Smooth muscle cell (in vitro differentiated cells): ENCODE data around the gene FGGY. TPM values are rescaled to one million over a fixed set of nuclear protein-coding genes. Genes with fewer than 3 reads are reported as not detected.
A peak's percentile ranks its signal among the peaks of the same experiment; 100 is the strongest.

ENCODE experiments used
- DNase-seq: peaks from one replicate; lab custom pipeline; 2025; ENCODE audit not compliant: unreplicated experiment; lab: John Stamatoyannopoulos, UW
- H2AFZ ChIP-seq: fragments of 200-600 bp; sonication (generic); 2 replicates; pipeline ENCODE4 v1.6.0; 2016; ENCODE audit warnings: antibody characterized with exemption, low read depth, mild to moderate bottlenecking
- H3F3A ChIP-seq: fragments of 200-600 bp; sonication (generic); 2 replicates; pipeline ENCODE4 v1.6.0; 2017; ENCODE audit warnings: antibody characterized with exemption, low read depth
- H3K27ac ChIP-seq: fragments of 200-600 bp; sonication (generic); 2 replicates; pipeline ENCODE4 v1.5.1; 2016; ENCODE audit warnings: low read depth, mild to moderate bottlenecking
- H3K27me3 ChIP-seq: fragments of 200-600 bp; sonication (generic); 2 replicates; pipeline ENCODE4 v1.6.1; 2016; ENCODE audit warnings: low read depth, mild to moderate bottlenecking
- H3K36me3 ChIP-seq: fragments of 200-600 bp; sonication (generic); 2 replicates; pipeline ENCODE4 v1.5.1; 2016; ENCODE audit warnings: low read depth
- H3K4me1 ChIP-seq: fragments of 200-600 bp; sonication (generic); 2 replicates; pipeline ENCODE4 v1.5.1; 2016; ENCODE audit warnings: low read depth
- H3K4me2 ChIP-seq: fragments of 200-600 bp; sonication (generic); 2 replicates; pipeline ENCODE4 v1.6.0; 2016; ENCODE audit warnings: mild to moderate bottlenecking
- H3K4me3 ChIP-seq: fragments of 200-600 bp; sonication (generic); 2 replicates; pipeline ENCODE4 v1.5.1; 2016; ENCODE audit warnings: mild to moderate bottlenecking
- H3K79me2 ChIP-seq: fragments of 200-600 bp; sonication (generic); 2 replicates; pipeline ENCODE4 v1.6.0; 2016; ENCODE audit warnings: low read depth, mild to moderate bottlenecking
- H3K9ac ChIP-seq: fragments of 200-600 bp; sonication (generic); 2 replicates; pipeline ENCODE4 v1.6.0; 2016; ENCODE audit warnings: low read depth
- H3K9me3 ChIP-seq: fragments of 200-600 bp; sonication (generic); replicated peaks from 2 replicates; pipeline ENCODE4 v1.5.1; 2016; ENCODE audit warnings: low read depth
- H4K20me1 ChIP-seq: fragments of 200-600 bp; sonication (generic); 2 replicates; pipeline ENCODE4 v1.6.0; 2016; ENCODE audit warnings: low read depth
- WGBS: methylation state at CpG from one replicate; pipeline ENCODE4 v1.1.7; 2016; ENCODE audit warnings: low lambda C conversion rate; 5-methylcytosine and 5-hydroxymethylcytosine counted together
- polyA plus RNA-seq: library from polyadenylated mRNA; unstranded; fragments of >200 nt; fragmentation: Nextera tagmentation; extraction: Ambion mirVana; gene quantifications from 2 replicates; pipeline ENCODE4 v1.2.1, GENCODE V29; 2016
- total RNA-seq: library from RNA; depleted of rRNA; stranded (reverse); fragments of >200 nt; gene quantifications from 2 replicates; pipeline ENCODE4 v1.2.3, GENCODE V29; 2014
- TF ChIP-seq, protein P1 (sequence below): fragments of 200-600 bp; sonication (generic); IDR thresholded peaks from 2 replicates; pipeline ENCODE4 v1.5.1; 2017; ENCODE audit warnings: borderline replicate concordance, mild to moderate bottlenecking, antibody characterized with exemption; ENCODE audit not compliant: insufficient read depth, poor library complexity, severe bottlenecking

FGGY gene
- total and polyA plus RNA-seq, 2 experiments from 2014 or later, result 5.1 to 9.2 TPM

DNA sequence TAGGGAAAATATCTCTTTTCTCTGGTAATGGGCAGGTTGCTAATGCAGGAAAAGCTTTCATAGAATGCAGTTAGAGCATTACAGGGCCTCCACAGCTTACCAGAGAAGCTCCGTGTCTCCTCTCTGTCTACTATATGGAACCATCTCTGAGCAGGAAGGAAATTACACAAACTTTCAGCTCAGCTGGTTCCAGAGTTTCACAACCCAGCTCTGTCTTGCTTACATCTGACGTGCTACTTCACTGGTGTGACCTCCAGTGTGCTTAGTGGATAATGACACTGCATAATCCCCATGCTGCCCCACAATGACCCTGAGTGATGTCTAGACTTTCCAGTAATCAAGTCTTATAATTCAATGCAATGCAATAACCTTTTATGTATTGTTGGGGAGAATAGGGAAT, 4.3 kb upstream of the FGGY start:
- H2AFZ ChIP-seq, result peak overlapping the region; percentile 49

DNA sequence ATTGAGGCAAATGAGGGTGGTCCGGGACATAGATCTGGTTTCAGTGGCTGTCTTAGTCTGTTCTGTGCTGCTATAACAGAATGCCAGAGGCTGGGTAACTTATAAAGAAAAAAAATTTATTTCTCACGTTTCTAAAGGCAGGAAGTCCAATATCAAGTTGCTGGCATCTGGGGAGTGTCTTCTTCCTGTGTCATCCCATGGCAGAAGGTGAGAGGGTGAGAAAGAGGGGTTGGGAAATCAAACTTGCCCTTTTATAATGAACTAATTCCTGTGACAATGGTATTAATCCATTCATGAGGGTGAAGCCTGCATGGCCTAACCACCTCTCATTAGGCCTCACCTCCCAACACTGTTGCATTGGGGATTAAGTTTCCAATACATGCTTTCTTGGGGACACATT, 3.7 kb upstream of the FGGY start:
- TF ChIP-seq, protein P1, sequence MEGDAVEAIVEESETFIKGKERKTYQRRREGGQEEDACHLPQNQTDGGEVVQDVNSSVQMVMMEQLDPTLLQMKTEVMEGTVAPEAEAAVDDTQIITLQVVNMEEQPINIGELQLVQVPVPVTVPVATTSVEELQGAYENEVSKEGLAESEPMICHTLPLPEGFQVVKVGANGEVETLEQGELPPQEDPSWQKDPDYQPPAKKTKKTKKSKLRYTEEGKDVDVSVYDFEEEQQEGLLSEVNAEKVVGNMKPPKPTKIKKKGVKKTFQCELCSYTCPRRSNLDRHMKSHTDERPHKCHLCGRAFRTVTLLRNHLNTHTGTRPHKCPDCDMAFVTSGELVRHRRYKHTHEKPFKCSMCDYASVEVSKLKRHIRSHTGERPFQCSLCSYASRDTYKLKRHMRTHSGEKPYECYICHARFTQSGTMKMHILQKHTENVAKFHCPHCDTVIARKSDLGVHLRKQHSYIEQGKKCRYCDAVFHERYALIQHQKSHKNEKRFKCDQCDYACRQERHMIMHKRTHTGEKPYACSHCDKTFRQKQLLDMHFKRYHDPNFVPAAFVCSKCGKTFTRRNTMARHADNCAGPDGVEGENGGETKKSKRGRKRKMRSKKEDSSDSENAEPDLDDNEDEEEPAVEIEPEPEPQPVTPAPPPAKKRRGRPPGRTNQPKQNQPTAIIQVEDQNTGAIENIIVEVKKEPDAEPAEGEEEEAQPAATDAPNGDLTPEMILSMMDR, result no peak
- Histone ChIP-seq H3K79me2 (no peaks in the 10 kb centered on the region), H3K4me2 (no peak overlapping the region), H4K20me1 (no peaks in the 10 kb centered on the region), H3K4me3 (no peak overlapping the region), H3K36me3 (no peaks in the 10 kb centered on the region), H3F3A (peaks cover 27% of the 10 kb centered on the region), H3K4me1 (peaks cover 9% of the 10 kb centered on the region), H3K9ac (no peak overlapping the region), H3K9me3 (no peaks in the 10 kb centered on the region), H2AFZ (no peak overlapping the region), H3K27ac (peak overlapping the region; percentile 65), H3K27me3 (no peaks in the 10 kb centered on the region)
- WGBS, result 69% methylated on average over 2 of the region's 2 CpGs
- no peak for DNase-seq

More for the DNA sequence above, 4.3 kb upstream of the FGGY start:
- peak overlapping the region; percentile 65 for H3K27ac ChIP-seq
- no peak overlapping the region for H3K9ac ChIP-seq
- no peak overlapping the region for H3K4me3 ChIP-seq
- H3K4me2 ChIP-seq, result no peak overlapping the region
- H3K9me3 ChIP-seq, result no peaks in the 10 kb centered on the region
- no peak for DNase-seq
- H4K20me1 ChIP-seq, result no peaks in the 10 kb centered on the region
- no peaks in the 10 kb centered on the region for H3K27me3 ChIP-seq
- peaks cover 9% of the 10 kb centered on the region for H3K4me1 ChIP-seq
- H3K36me3 ChIP-seq, result no peaks in the 10 kb centered on the region
- H3K79me2 ChIP-seq, result no peaks in the 10 kb centered on the region
- peaks cover 25% of the 10 kb centered on the region for H3F3A ChIP-seq
- 13% methylated on average over 2 of the region's 2 CpGs for WGBS
- TF ChIP-seq, protein P1, result no peak

GRCh38 chr1:59293849-59294248, 3.0 kb upstream of the FGGY start:
- Histone ChIP-seq H3K4me1 (peaks cover 9% of the 10 kb centered on the region), H2AFZ (no peak overlapping the region)

GRCh38 chr1:59294423-59294822, 2.5 kb upstream of the FGGY start:
- TF ChIP-seq, protein P1, result no peak
- Histone ChIP-seq H4K20me1 (no peaks in the 10 kb centered on the region), H3K4me2 (no peak overlapping the region), H3K9me3 (no peaks in the 10 kb centered on the region), H3K27me3 (no peaks in the 10 kb centered on the region), H2AFZ (no peak overlapping the region), H3K9ac (no peak overlapping the region), H3F3A (peaks cover 31% of the 10 kb centered on the region), H3K27ac (no peak overlapping the region), H3K79me2 (no peaks in the 10 kb centered on the region), H3K4me3 (no peak overlapping the region), H3K36me3 (no peaks in the 10 kb centered on the region), H3K4me1 (peaks cover 9% of the 10 kb centered on the region)
- no peak for DNase-seq
- 95% methylated on average over 4 of the region's 4 CpGs for WGBS

More at GRCh38 chr1:59293849-59294248, 3.0 kb upstream of the FGGY start:
- no peaks in the 10 kb centered on the region for H3K36me3 ChIP-seq
- TF ChIP-seq, protein P1, result no peak
- no peaks in the 10 kb centered on the region for H4K20me1 ChIP-seq
- peaks cover 31% of the 10 kb centered on the region for H3F3A ChIP-seq
- H3K4me3 ChIP-seq, result no peak overlapping the region
- 96% methylated on average over 12 of the region's 12 CpGs for WGBS
- no peak overlapping the region for H3K9ac ChIP-seq
- H3K27me3 ChIP-seq, result no peaks in the 10 kb centered on the region
- H3K79me2 ChIP-seq, result no peaks in the 10 kb centered on the region
- no peak overlapping the region for H3K4me2 ChIP-seq
- no peak overlapping the region for H3K27ac ChIP-seq
- no peak for DNase-seq
- H3K9me3 ChIP-seq, result no peaks in the 10 kb centered on the region
